GM10266 (cell line): ENCODE data around the gene NOL6.

Experiments
- DNase-seq: peaks from one replicate; pipeline ENCODE4 v3.0.0; 2012; ENCODE audit errors: extremely low spot score
- TF ChIP-seq, protein P1 (sequence below): IDR thresholded peaks from 2 replicates; pipeline ENCODE4 v1.5.1; 2012; ENCODE audit warnings: mild to moderate bottlenecking, low read depth; ENCODE audit not compliant: control insufficient read depth, insufficient read depth; ENCODE audit errors: missing control alignments

The NOL6 gene

GRCh38 chr9:33468215-33468730 is 5.5 kb downstream of the NOL6 start:
- peak; percentile 1 for DNase-seq
- TF ChIP-seq, protein P1, sequence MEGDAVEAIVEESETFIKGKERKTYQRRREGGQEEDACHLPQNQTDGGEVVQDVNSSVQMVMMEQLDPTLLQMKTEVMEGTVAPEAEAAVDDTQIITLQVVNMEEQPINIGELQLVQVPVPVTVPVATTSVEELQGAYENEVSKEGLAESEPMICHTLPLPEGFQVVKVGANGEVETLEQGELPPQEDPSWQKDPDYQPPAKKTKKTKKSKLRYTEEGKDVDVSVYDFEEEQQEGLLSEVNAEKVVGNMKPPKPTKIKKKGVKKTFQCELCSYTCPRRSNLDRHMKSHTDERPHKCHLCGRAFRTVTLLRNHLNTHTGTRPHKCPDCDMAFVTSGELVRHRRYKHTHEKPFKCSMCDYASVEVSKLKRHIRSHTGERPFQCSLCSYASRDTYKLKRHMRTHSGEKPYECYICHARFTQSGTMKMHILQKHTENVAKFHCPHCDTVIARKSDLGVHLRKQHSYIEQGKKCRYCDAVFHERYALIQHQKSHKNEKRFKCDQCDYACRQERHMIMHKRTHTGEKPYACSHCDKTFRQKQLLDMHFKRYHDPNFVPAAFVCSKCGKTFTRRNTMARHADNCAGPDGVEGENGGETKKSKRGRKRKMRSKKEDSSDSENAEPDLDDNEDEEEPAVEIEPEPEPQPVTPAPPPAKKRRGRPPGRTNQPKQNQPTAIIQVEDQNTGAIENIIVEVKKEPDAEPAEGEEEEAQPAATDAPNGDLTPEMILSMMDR, result no peak

DNA sequence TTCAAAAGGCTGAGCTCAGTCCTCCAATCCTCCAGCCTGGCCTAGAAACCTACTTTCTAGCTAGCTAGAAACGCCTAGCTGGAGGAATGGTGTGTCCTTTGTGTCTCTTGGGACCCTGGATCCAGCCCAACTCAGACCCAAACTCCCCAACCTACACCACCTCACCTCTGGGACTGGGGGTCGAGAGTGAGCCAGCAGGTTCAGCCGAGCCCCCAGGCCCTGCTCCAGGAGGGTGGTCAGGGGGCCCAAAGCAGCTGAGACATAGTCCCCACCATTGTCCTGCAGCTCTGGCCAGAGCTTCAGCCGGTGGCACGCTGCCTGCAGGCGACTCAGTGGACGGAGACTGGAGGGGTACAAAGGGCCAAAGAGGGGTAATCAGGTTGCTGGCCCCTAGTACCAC is 6.2 kb downstream of the NOL6 start:
- DNase-seq, result peak; percentile 7
- TF ChIP-seq, protein P1, result no peak

DNA sequence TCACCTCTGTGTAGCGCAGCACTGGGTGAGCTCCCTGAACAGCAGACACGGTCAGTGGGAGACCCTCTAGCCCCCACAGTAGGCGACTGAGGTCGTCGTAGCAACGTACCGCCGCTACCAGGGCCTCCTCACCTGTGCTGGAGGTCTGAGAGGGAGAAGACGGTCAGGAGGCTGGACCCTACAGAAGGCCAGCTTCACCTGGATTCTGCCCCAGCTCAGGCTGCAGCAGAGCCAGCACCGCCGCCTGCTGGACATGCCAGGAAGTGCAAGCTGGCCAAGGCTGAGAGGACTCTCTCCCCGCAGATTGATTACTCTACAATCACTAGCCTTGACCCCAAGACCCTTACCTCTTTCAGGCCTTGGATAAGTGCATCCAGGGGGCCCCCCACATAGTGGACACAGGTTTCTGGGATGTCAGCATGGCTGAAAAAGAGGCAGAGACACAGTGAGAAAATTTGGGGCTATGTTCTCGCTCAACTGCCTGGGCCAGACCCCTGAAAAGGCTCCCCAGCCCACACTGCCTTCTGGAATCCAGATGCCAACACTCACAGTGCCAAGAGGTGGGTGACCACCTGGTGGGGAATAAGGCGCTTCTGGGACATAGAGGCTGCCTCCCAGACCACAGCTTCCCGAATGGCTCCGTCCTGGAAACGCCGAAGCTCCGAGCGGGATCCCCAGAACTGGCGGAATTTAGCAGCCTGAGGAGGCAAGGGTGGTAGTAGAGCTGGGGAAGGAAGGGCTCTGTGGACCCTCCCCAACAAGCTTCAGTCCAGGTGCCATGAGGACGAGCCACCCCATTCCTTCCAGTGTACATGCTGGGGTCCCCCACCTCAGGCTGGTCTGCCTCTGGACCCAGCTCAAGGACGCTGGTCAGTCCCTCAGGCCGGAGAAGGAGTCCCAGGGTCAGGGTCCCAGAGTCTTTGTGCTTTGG is 6.9 kb downstream of the NOL6 start:
- DNase-seq, result peak; percentile 76
- TF ChIP-seq, protein P1, result peak; percentile 93

GRCh38 chr9:33465596-33466564 is 7.8 kb downstream of the NOL6 start:
- TF ChIP-seq, protein P1, result no peak
- DNase-seq, result peak; percentile 10

DNA sequence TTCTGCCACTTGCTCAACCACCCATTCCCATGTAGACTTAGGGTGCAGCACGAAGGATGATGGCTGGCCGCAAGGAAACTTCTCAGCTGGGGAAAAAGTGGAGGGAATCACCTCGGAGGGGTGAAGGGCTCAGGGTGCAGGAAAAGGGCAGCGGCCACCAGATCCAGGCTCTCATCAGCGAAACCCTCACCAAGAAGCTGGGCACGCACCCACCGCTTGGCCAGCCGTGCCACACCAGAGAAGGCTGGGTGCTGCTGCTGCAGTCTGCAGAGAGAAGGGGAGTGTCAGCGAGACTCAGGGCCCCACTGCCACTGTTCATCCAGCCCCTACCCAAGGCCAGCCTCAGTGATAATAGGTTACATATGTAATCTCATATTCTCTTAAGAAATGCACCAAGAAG is 8.6 kb downstream of the NOL6 start:
- TF ChIP-seq, protein P1, result no peak
- no peak for DNase-seq

- TF ChIP-seq, protein P1, result no peak
- no peak for DNase-seq
Measured at GRCh38 chr9:33464045-33464636, 9.6 kb downstream of the NOL6 start.
